ENCODE results near the gene ACOXL.

- TF ChIP-seq POLR2A (IDR thresholded peaks at IDR 0.05; ENCODE audit: low read depth, low read length), result no peak
- no peak for TF ChIP-seq POU2F2 (IDR thresholded peaks at IDR 0.05; ENCODE audit: low read depth, low read length)
- no peak for TF ChIP-seq SPI1 (IDR thresholded peaks at IDR 0.05; ENCODE audit: low read depth, low read length)
- no peak for TF ChIP-seq POLR2AphosphoS5 (IDR thresholded peaks at IDR 0.05; ENCODE audit: low read depth, low read length)
Observed at GRCh38 chr2:110872521-110872920, 140.1 kb downstream of the ACOXL start.
